Stimulated activated CD8-positive, alpha-beta memory T cell treated with anti-CD3 and anti-CD28 coated beads, Interleukin-2, amount 100 ng/mL, for 48 hours (primary cell): ENCODE measurements around the gene DNAJC4.
"Not testable (repeated sequence)": the region's sequence is repeated elsewhere in the genome, so short reads cannot be mapped to it uniquely, and the experiment has no call there.

Experiments
- DNase-seq, 2 donors: peaks; one replicate each; pipeline ENCODE4 v3.0.0-alpha.2; 2020; ENCODE audit warnings: low read depth in 2 of 2

The DNAJC4 gene

DNA sequence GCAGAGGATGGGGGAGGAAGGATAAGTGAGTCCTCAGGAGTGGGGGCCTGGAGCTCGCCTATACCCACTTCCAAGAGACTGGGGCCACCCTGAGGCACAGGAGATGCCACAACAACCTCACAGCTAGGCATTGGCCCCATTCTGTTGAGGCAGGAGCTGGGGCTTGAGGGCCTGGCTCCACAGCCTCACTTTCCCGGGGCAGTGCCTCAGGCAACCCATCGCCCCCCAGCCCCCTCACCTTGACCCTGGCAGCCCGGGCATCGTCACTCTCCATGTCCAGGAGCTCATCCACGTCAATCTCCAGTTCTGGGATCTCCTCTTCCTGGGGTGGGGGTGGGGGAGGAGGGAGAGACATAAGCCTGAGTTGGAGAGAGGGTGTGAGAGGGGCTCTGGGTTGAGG lies 14.6 kb downstream of the DNAJC4 start:
- DNase-seq = no peak

DNA sequence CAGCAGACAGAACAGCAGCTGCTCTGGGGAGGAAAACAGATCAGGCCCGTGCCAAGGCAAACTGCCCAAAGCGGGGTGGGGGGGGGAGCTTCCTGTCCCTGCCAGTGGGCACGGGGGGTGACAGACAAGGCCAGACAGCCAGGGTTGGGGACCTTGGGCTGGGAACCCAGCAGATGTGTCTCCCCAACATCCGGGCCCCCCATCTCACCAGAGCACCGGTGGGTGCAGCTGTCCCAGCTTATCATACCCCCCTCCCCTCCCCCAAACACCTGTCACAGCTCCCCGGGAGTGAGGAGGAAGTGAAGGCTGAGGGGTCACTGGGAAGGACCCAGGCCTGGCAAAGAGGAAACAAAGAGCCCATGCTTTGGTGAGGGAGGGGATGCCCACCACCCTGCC lies 15.1 kb downstream of the DNAJC4 start:
- DNase-seq = no peak

- peak; percentile 63 to 72 for DNase-seq
Measured at GRCh38 chr11:64245797-64246620, 15.7 kb downstream of the DNAJC4 start.

DNA sequence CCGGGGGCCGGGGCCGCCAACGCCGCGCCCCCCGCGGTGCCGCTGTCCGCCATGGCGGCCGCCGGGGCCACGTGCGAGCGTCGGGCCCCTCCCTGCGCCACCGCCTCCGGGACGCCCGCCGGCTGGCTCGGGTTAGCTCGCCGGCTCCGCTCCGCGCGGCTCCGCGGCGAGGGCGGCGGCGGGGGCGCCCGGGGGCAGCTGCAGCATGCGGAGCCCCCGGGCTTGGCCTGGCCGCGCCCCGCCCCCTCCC lies 16.2 kb downstream of the DNAJC4 start:
- DNase-seq = not testable (repeated sequence)

GRCh38 chr11:64246871-64247728 lies 16.8 kb downstream of the DNAJC4 start, which contains the start of gene PPP1R14B:
Gene PPP1R14B (minus strand): TSS chr11:64246943. CDS start chr11:64246673, 270 bp downstream.
- peak; percentile 77 to 78 for DNase-seq

- no peak for DNase-seq
Measured at GRCh38 chr11:64247729-64248531, 17.6 kb downstream of the DNAJC4 start.

GRCh38 chr11:64248578-64248977 lies 18.2 kb downstream of the DNAJC4 start:
- no peak for DNase-seq

GRCh38 chr11:64249038-64249437 lies 18.7 kb downstream of the DNAJC4 start:
- no peak for DNase-seq

DNA sequence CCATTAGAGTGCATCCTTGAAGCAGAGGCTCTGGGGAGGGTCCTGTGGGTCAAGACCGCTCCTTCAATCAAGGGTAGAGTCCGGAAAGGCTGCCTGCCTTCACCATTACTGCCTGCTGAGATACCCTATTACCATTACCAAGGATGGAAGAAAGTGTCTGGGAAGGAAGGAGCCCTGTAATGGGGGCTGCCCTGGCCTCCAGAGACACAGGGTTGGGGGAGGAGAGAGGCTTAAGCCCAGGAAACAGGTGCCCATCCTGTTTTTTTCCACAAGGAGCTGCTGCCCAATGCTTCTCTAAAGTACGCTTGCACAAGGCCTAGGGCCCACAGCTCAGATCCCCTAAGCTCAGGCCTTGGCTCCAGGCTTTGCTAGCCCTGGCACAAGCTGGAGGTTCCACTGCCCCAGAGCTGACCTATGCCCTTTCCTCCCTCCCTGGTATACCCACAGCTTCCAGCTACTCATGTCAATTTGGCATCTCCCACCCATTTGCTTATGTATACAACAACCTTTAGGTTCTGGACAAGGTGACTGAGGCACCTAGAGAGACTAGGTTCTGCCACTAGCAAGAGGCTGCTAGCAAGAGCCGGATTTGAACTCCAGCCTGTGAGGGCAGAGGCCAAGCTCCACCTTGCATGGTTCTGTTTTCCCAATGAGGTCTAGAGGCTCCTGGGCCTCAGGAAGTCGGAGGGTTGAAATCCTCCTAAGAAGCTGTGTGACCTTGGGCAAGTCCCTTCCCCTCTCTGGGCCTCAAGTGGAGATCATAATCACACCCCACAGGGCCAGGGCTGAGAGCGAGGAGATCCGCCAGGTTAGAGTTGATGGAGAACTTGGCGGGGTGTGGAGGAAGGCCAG lies 19.4 kb downstream of the DNAJC4 start:
- DNase-seq = no peak

- DNase-seq = no peak
Measured at GRCh38 chr11:64250415-64251015, 20.2 kb downstream of the DNAJC4 start.

- peak in 1 of 2 donors; percentile 59 for DNase-seq
Measured at GRCh38 chr11:64251016-64251752, 20.8 kb downstream of the DNAJC4 start, which contains the start of gene PLCB3. Gene PLCB3 (plus strand): TSS chr11:64251530. CDS start chr11:64251650, 120 bp downstream.

DNA sequence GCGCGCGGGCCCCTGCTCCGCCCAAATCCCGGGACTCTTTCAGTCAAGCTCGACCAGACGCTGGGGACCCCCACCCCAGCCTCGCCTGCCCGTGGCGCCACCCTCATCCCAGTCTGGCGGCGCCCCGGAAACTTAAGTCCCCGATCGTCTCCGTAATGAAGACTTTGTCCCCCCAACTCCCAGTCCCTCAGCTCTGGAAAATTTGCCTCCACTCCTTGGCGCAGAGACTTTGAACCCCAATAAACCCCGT lies 21.3 kb downstream of the DNAJC4 start:
- DNase-seq = no peak

GRCh38 chr11:64252003-64252872 lies 21.9 kb downstream of the DNAJC4 start:
- DNase-seq = no peak

- DNase-seq = no peak
Measured at GRCh38 chr11:64253043-64253442, 22.7 kb downstream of the DNAJC4 start.

- DNase-seq = no peak
Measured at GRCh38 chr11:64253481-64253880, 23.1 kb downstream of the DNAJC4 start.

DNA sequence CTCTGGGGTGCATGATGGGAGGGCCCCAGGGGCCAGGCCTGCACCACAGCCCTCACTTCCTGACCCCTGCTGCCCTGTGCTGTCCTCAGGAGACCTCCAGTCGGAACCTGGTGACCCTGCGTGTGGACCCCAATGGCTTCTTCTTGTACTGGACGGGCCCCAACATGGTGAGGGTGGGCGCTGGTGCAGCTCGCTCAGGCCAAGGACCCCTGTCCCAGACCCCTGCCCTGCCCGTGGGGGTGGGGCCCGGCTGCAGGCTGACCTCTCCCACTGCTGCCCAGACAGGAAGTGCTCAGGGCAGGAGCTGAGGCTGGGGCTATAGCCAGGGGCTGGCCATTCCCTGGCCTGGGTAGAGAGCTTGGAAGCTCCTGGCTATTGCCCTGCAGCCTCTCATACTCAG lies 24.0 kb downstream of the DNAJC4 start:
- DNase-seq = no peak

DNA sequence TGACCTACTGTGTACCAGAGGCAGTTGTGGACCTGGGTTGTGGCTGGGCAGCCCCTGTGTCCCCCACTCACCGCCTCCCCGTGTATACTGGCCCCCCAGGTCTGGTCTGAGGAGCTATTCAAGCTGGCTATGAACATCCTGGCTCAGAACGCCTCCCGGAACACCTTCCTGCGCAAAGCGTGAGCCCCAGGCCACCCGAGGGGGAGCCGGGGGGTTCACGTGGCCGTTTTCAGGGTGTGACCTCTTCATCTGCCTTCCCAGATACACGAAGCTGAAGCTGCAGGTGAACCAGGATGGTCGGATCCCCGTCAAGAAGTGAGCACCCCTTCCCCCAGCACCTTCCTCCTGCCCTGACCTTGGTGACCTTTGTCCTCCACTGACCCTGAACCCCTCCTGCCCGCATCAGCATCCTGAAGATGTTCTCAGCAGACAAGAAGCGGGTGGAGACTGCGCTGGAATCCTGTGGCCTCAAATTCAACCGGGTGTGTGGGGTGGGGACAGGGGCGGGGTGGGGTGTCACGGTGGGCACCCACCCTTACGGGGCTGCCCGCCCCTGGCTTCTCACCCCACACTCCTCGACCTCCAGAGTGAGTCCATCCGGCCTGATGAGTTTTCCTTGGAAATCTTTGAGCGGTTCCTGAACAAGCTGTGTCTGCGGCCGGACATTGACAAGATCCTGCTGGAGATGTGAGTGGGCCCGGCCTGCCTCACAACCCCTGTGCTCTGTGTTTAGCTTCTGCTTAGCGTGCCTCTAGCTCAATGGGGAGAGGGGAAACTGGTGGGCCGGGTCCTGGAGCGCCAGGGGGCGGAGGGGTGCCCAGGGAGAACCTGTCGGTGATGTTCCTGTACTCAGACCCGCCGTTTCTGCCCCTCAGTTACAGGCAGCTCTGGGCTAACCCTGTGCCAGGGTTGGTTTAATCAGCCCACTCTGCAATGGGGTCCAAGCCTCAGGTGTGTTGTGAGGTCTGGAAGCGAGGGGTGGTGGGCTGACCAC lies 25.1 kb downstream of the DNAJC4 start:
- no peak for DNase-seq

GRCh38 chr11:64256300-64256699 lies 26.0 kb downstream of the DNAJC4 start:
- DNase-seq = no peak
